OCI-LY1 (cell line): ENCODE results near the gene ANKRD55.
"Not testable (repeated sequence)": the region's sequence is repeated elsewhere in the genome, so short reads cannot be mapped to it uniquely, and the experiment has no call there.

Experiments used
- H2AFZ ChIP-seq: fragments of 200-600 bp; sonication (generic), shearing (Covaris generic); 2 replicates; pipeline ENCODE4 v1.6.0; 2014; ENCODE audit warnings: antibody characterized with exemption, mild to moderate bottlenecking, low read length
- H3F3A ChIP-seq: fragments of 200-600 bp; sonication (generic), shearing (Covaris generic); 2 replicates; pipeline ENCODE4 v1.6.0; 2014; ENCODE audit warnings: mild to moderate bottlenecking, antibody characterized with exemption, low read length, moderate library complexity; ENCODE audit not compliant: insufficient read depth
- H3K27ac ChIP-seq: fragments of 200-600 bp; sonication (generic); 2 replicates; pipeline ENCODE4 v1.5.1; 2014; ENCODE audit warnings: low read length, mixed run types, mild to moderate bottlenecking, low read depth; ENCODE audit not compliant: poor library complexity, severe bottlenecking
- H3K27me3 ChIP-seq: fragments of 200-600 bp; sonication (generic); 2 replicates; pipeline ENCODE4 v1.6.0; 2014; ENCODE audit warnings: antibody characterized with exemption, mild to moderate bottlenecking, low read length, moderate library complexity; ENCODE audit not compliant: insufficient read depth
- H3K36me3 ChIP-seq: fragments of 200-600 bp; sonication (generic); 2 replicates; pipeline ENCODE4 v1.6.1; 2014; ENCODE audit warnings: mild to moderate bottlenecking, antibody characterized with exemption, low read length, moderate library complexity, mixed read lengths; ENCODE audit not compliant: insufficient read depth
- H3K4me1 ChIP-seq: fragments of 200-600 bp; sonication (generic); 2 replicates; pipeline ENCODE4 v1.5.1; 2014; ENCODE audit warnings: mild to moderate bottlenecking, low read length, moderate library complexity; ENCODE audit not compliant: insufficient read depth, severe bottlenecking
- H3K4me2 ChIP-seq: fragments of 200-600 bp; sonication (generic), shearing (Covaris generic); 2 replicates; pipeline ENCODE4 v1.6.1; 2014; ENCODE audit warnings: low read length
- H3K4me3 ChIP-seq: fragments of 200-600 bp; sonication (generic); 2 replicates; pipeline ENCODE4 v1.5.1; 2014; ENCODE audit warnings: low read length, low read depth, mild to moderate bottlenecking, mixed read lengths; ENCODE audit not compliant: poor library complexity, severe bottlenecking
- H3K79me2 ChIP-seq: fragments of 200-600 bp; shearing (Covaris generic); 2 replicates; pipeline ENCODE4 v1.6.1; 2016; ENCODE audit warnings: mixed run types, low read length, mixed read lengths; ENCODE audit not compliant: insufficient read depth
- H3K9ac ChIP-seq: fragments of 200-600 bp; sonication (generic), shearing (Covaris generic); 2 replicates; pipeline ENCODE4 v1.6.1; 2014; ENCODE audit warnings: mild to moderate bottlenecking, low read length, mixed read lengths
- H3K9me2 ChIP-seq: fragments of 200-600 bp; sonication (generic), shearing (Covaris generic); 2 replicates; pipeline ENCODE4 v1.6.1; 2014; ENCODE audit warnings: low read depth, mild to moderate bottlenecking, low read length, mixed read lengths
- H3K9me3 ChIP-seq: fragments of 200-600 bp; shearing (Covaris generic); 2 replicates; pipeline ENCODE4 v1.6.1; 2014; ENCODE audit warnings: low read length, mixed read lengths
- H4K20me1 ChIP-seq: fragments of 200-600 bp; sonication (generic), shearing (Covaris generic); 2 replicates; pipeline ENCODE4 v1.6.0; 2016; ENCODE audit warnings: mild to moderate bottlenecking, low read length; ENCODE audit not compliant: insufficient read depth
- EZH2 ChIP-seq: fragments of 200-600 bp; sonication (generic), shearing (Covaris generic); IDR thresholded peaks from 2 replicates; pipeline ENCODE4 v1.8.0; 2017; ENCODE audit warnings: borderline replicate concordance, mixed run types, mild to moderate bottlenecking, antibody characterized with exemption, low read length, moderate library complexity, mixed read lengths
- TF ChIP-seq, protein P1 (sequence below): fragments of 200-600 bp; sonication (generic), shearing (Covaris generic); IDR thresholded peaks from 2 replicates; pipeline ENCODE4 v1.5.1; 2017; ENCODE audit warnings: mild to moderate bottlenecking, antibody characterized with exemption, low read length, moderate library complexity, mixed read lengths

Gene ANKRD55

DNA sequence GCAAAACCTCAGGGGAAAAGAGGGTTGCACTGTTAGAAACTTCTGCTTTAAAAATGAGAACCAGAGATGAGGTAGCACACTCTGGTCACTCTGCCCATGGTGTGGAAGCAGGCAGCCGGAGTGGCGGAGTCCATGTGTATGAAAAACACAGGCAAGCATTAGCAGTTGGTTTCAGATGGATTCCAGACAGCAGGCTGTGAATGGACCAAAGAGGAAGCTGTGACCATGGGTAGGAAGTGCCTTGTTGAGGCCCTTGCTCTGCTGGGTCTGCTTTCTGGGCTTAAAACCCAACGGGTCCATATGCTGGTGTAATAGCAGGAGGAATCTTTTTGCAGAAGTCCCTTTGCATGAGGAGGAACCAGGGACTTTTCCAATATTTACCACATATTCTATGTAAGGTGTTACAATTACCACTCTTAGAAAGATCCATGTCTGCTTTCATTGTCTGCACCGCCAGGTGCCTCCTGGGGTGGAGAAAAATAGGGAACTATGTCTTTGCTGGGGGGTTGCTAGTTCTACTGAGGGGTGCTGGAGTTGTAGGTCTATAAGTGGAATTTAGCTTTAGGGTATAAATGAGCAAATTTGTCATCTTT is 77.0 kb downstream of the ANKRD55 start:
- Histone ChIP-seq H3F3A (no peaks in the 10 kb centered on the region), H2AFZ (no peak overlapping the region), H4K20me1 (no peaks in the 10 kb centered on the region), H3K9ac (no peak overlapping the region), H3K4me2 (no peak overlapping the region), H3K27ac (no peak overlapping the region), H3K4me3 (no peak overlapping the region), H3K79me2 (no peaks in the 10 kb centered on the region), H3K36me3 (no peaks in the 10 kb centered on the region), H3K27me3 (no peaks in the 10 kb centered on the region), H3K4me1 (no peaks in the 10 kb centered on the region), H3K9me2 (no peaks in the 10 kb centered on the region), H3K9me3 (no peaks in the 10 kb centered on the region)
- TF ChIP-seq, protein P1, sequence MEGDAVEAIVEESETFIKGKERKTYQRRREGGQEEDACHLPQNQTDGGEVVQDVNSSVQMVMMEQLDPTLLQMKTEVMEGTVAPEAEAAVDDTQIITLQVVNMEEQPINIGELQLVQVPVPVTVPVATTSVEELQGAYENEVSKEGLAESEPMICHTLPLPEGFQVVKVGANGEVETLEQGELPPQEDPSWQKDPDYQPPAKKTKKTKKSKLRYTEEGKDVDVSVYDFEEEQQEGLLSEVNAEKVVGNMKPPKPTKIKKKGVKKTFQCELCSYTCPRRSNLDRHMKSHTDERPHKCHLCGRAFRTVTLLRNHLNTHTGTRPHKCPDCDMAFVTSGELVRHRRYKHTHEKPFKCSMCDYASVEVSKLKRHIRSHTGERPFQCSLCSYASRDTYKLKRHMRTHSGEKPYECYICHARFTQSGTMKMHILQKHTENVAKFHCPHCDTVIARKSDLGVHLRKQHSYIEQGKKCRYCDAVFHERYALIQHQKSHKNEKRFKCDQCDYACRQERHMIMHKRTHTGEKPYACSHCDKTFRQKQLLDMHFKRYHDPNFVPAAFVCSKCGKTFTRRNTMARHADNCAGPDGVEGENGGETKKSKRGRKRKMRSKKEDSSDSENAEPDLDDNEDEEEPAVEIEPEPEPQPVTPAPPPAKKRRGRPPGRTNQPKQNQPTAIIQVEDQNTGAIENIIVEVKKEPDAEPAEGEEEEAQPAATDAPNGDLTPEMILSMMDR: no peak
- TF ChIP-seq EZH2: no peak

DNA sequence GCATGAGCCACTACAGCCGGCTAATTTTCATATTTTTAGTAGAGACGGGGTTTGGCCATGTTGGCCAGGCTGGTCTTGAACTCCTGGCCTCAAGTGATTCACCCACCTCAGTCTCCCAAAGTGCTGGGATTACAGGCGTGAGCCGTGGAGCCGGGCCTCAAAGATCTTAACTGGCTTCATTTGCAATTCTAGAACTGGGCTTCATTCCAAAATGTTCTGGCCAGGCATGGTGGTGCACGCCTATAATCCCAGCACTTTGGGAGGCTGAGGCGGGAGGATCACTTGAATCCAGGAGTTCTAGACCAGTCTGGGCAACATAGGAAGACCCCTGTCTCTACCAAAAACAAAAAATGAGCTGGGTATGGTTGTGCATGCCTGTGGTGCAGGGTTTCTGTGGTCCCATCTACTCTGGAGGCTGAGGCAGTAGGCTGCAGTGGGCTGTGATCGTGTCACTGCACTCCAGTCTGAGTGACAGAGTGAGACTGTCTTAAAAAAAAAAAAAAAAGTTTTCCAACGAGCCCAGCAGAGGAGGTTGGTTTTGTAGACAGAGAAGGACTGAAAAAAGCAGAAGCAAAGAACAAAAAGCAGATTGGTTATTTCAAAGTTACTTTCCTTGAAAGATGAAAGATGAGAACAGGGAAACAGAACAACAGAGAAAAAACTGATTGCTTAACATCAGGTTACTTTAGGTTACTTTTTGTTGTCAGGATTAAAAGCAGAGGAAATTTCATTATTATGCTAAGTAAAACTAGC is 78.2 kb downstream of the ANKRD55 start:
- no peaks in the 10 kb centered on the region for H3K79me2 ChIP-seq
- H3K27ac ChIP-seq: no peak overlapping the region
- TF ChIP-seq EZH2: no peak
- TF ChIP-seq, protein P1: no peak
- H3K27me3 ChIP-seq: no peaks in the 10 kb centered on the region
- no peaks in the 10 kb centered on the region for H3K9me2 ChIP-seq
- H2AFZ ChIP-seq: no peak overlapping the region
- H3F3A ChIP-seq: no peaks in the 10 kb centered on the region
- no peak overlapping the region for H3K4me2 ChIP-seq
- no peak overlapping the region for H3K9ac ChIP-seq
- no peaks in the 10 kb centered on the region for H4K20me1 ChIP-seq
- H3K9me3 ChIP-seq: no peaks in the 10 kb centered on the region
- no peaks in the 10 kb centered on the region for H3K36me3 ChIP-seq
- no peak overlapping the region for H3K4me3 ChIP-seq
- H3K4me1 ChIP-seq: no peaks in the 10 kb centered on the region

DNA sequence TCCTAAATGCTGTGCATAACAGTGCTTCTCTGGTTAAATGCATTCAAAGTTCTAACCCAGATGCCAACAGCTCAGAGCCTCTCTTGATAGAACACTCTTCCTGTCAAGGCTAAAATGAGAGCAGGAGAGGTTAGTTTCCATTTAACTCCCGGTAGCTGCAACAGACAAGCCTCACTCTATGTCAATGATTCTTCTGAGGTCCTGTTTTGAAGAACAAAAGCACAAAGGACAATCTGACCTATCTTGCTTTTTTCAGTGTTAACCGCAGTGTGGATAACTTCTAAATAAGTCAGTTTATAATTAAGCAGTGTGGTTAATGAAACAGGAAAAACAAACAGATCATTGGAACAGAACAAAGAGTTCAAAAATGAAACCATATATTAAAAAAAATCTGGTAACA is 80.7 kb downstream of the ANKRD55 start:
- H3K4me2 ChIP-seq: no peak overlapping the region
- H4K20me1 ChIP-seq: no peaks in the 10 kb centered on the region
- no peak overlapping the region for H2AFZ ChIP-seq
- H3K27ac ChIP-seq: no peak overlapping the region
- no peak overlapping the region for H3K9ac ChIP-seq
- TF ChIP-seq, protein P1: no peak
- no peak for TF ChIP-seq EZH2
- no peaks in the 10 kb centered on the region for H3K27me3 ChIP-seq
- H3K9me3 ChIP-seq: no peaks in the 10 kb centered on the region
- no peak overlapping the region for H3K4me3 ChIP-seq
- no peaks in the 10 kb centered on the region for H3K9me2 ChIP-seq
- no peaks in the 10 kb centered on the region for H3K79me2 ChIP-seq
- H3K36me3 ChIP-seq: no peaks in the 10 kb centered on the region
- no peaks in the 10 kb centered on the region for H3F3A ChIP-seq
- H3K4me1 ChIP-seq: no peaks in the 10 kb centered on the region

DNA sequence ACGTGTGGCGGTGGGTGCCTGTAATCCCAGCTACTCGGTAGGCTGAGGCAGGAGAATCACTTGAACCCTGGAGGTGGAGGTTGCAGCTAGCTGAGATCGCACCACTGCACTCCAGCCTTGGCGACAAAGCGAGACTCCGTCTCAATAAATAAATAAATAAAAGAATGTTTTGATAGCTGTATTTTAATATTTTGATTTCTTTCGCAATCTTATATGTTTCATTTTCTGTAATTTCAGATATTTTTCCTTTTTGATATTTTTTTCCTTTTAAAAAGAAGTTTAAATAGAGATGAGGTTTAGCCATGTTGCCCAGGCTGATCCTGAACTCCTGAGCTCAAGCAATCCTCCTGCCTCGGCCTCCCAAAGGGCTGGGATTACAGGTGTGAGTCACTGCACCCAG is 82.4 kb downstream of the ANKRD55 start:
- not testable (repeated sequence) for H3K27ac ChIP-seq, H3K36me3 ChIP-seq, H3K4me1 ChIP-seq, H3K9ac ChIP-seq, H3K9me2 ChIP-seq, H4K20me1 ChIP-seq, H3F3A ChIP-seq, H3K79me2 ChIP-seq, H2AFZ ChIP-seq, H3K4me3 ChIP-seq, H3K27me3 ChIP-seq, H3K9me3 ChIP-seq, H3K4me2 ChIP-seq
